Measurements from ENCODE around the gene GALNT9. TPM values are rescaled to one million over a fixed set of nuclear protein-coding genes. Genes with fewer than 3 reads are reported as not detected.

Gene GALNT9
- total RNA-seq, 2 donors from 2014 or later: 0.14 to 1.0 TPM

DNA sequence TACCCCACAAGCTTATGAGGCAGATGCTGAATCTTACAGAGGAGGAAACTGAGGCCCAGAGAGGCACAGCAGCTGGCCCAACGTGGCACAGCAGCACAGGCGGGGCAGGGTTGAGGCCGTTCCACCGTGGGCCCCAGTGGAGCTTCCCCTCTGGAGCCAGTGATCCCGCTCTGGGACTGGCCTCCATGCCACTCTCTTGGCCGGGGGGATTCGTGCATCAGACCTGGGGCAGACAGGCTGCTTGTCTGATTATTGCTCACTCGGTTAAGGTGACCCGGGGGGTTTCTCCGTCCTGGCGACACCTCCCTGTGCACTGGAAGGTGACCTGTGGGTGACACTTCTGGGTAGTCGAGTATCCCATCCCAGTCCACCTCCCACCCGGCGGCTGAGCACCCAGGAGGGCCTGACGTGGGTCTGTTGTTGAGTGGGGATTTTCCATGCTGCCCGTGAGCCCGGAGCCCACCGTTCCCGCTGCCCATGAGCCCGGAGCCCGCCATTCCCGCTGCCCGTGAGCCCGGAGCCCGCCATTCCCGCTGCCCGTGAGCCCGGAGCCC, 157.3 kb downstream of the GALNT9 start:
- Histone ChIP-seq H3K9me3 (no peaks in the 10 kb centered on the region), H3K27me3 (replicated peaks; ENCODE audit: insufficient read depth) (peaks cover 27% of the 10 kb centered on the region), H3K4me3 (no peak overlapping the region), H3K36me3 (no peaks in the 10 kb centered on the region), H3K27ac (no peak overlapping the region), H3K4me1 (replicated peaks) (peaks cover 6% of the 10 kb centered on the region)
- DNase-seq (ENCODE audit: low spot score): no peak
- intact Hi-C loops (cut with DNase I): no loop called here
- WGBS: 87% methylated on average over 28 of the region's 28 CpGs
- no peak for TF ChIP-seq POLR2AphosphoS5 (IDR thresholded peaks at IDR 0.05)
- TF ChIP-seq CTCF (IDR thresholded peaks at IDR 0.05): no peak
- no peak for TF ChIP-seq POLR2A (IDR thresholded peaks at IDR 0.05)

DNA sequence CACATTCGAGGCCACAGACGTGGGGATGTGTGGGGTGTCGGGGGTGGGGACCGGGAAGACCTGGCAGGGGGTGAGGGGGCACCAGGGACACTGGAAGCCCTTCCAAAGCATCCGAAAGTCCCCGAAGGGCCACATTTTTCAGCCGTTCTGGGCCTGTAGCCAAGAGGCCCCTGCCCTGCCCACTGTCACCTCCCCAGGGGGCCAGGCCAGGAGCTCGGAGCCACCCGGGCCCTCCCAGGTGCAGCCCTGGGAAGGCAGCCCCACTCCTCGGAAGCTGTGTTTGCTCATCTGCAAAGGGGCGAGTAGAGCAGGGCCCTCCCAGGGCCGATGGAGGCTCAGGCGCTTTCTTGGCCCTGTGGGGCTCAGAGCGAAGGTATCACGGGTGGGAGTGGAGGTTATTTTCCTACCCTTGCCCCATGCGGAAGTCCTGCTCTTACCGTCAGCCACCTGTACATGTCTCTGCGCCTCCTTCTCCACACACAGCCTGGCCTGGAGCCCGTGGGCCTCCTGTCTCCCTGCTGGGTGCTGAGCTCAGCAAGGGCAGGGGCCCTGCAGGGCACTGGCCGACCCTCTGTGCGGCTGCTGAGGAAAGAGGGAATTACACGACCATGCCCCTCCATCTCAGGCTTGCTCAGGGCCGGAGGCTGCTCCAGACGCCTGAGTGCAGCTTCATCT, 158.0 kb downstream of the GALNT9 start:
- Histone ChIP-seq H3K4me3 (no peak overlapping the region), H3K36me3 (no peaks in the 10 kb centered on the region), H3K9me3 (no peaks in the 10 kb centered on the region), H3K4me1 (replicated peaks) (peaks cover 6% of the 10 kb centered on the region), H3K27ac (no peak overlapping the region), H3K27me3 (replicated peaks; ENCODE audit: insufficient read depth) (peaks cover 22% of the 10 kb centered on the region)
- DNase-seq (ENCODE audit: low spot score): no peak
- 41% methylated on average over 24 of the region's 24 CpGs for WGBS
- no peak for TF ChIP-seq POLR2A (IDR thresholded peaks at IDR 0.05)
- TF ChIP-seq POLR2AphosphoS5 (IDR thresholded peaks at IDR 0.05): no peak
- no peak for TF ChIP-seq CTCF (IDR thresholded peaks at IDR 0.05)
- intact Hi-C loops (cut with DNase I): no loop called here

DNA sequence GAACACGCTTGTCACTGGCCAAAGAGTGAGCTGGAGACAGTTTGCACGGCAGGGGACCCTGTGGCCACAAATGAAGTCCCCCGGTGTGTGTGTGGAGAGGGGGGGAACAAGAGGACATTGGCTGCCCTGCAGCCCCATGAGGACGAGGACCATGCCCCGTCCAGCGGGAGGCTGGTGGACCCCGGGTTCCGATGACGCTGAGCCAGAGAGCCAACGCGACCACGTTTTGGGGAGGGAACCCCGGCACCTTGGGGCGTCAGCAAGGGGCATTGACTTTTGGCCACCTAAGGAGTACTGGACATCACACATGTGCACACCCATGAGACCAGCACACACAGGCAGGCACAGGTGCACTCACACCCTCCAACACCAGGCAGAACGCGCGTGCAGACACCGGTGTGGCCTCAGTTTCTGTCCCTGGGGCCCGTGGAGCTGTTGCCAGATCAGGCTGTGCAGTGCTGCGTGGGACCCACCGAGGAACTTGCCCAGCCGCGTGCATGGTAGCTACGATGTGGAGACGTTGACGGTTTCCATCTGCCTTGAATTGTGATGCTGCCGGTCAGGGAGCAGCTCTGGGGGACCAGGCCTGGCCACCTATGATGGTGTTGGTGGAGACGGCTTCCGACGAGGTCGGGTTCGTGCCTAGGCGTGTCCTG, 158.6 kb downstream of the GALNT9 start:
- DNase-seq (ENCODE audit: low spot score): no peak
- Histone ChIP-seq H3K9me3 (no peaks in the 10 kb centered on the region), H3K4me3 (no peak overlapping the region), H3K4me1 (replicated peaks) (peaks cover 6% of the 10 kb centered on the region), H3K27ac (no peak overlapping the region), H3K27me3 (replicated peaks; ENCODE audit: insufficient read depth) (peaks cover 16% of the 10 kb centered on the region), H3K36me3 (no peaks in the 10 kb centered on the region)
- intact Hi-C loops (cut with DNase I): no loop called here
- WGBS: 64% methylated on average over 25 of the region's 33 CpGs
- TF ChIP-seq CTCF (IDR thresholded peaks at IDR 0.05) (no peak), POLR2A (IDR thresholded peaks at IDR 0.05) (no peak), POLR2AphosphoS5 (IDR thresholded peaks at IDR 0.05) (no peak)

- no peak overlapping the region for H3K27ac ChIP-seq
- 14% methylated on average over 16 of the region's 16 CpGs for WGBS
- intact Hi-C loops (cut with DNase I): no loop called here
- H3K9me3 ChIP-seq: no peaks in the 10 kb centered on the region
- no peak overlapping the region for H3K4me3 ChIP-seq
- H3K36me3 ChIP-seq: no peaks in the 10 kb centered on the region
- no peak for TF ChIP-seq POLR2AphosphoS5 (IDR thresholded peaks at IDR 0.05)
- H3K27me3 ChIP-seq (replicated peaks; ENCODE audit: insufficient read depth): peaks cover 11% of the 10 kb centered on the region
- H3K4me1 ChIP-seq (replicated peaks): peaks cover 6% of the 10 kb centered on the region
- DNase-seq (ENCODE audit: low spot score): no peak
These were observed 159.2 kb downstream of the GALNT9 start for GRCh38 chr12:132170094-132170636.

- H3K4me3 ChIP-seq: no peak overlapping the region
- DNase-seq (ENCODE audit: low spot score): no peak
- H3K27ac ChIP-seq: no peak overlapping the region
- no peaks in the 10 kb centered on the region for H3K36me3 ChIP-seq
- peaks cover 6% of the 10 kb centered on the region for H3K4me1 ChIP-seq (replicated peaks)
- TF ChIP-seq POLR2A (IDR thresholded peaks at IDR 0.05) (no peak), CTCF (IDR thresholded peaks at IDR 0.05) (no peak), POLR2AphosphoS5 (IDR thresholded peaks at IDR 0.05) (no peak)
- H3K27me3 ChIP-seq (replicated peaks; ENCODE audit: insufficient read depth): peaks cover 8% of the 10 kb centered on the region
- H3K9me3 ChIP-seq: no peaks in the 10 kb centered on the region
- WGBS: 62% methylated on average over 16 of the region's 17 CpGs
- intact Hi-C loops (cut with DNase I): no loop called here
These were observed 160.0 kb downstream of the GALNT9 start for GRCh38 chr12:132169376-132169775.

All from prostate gland (tissue), 2 donors.